HK-2 (cell line): ENCODE results near the gene RAPGEF2.
"Not testable (repeated sequence)": the region's sequence is repeated elsewhere in the genome, so short reads cannot be mapped to it uniquely, and the experiment has no call there.

Source experiments
- DNase-seq: peaks from one replicate; pipeline ENCODE4 v3.0.0-alpha.2; 2018; ENCODE audit not compliant: unreplicated experiment

The RAPGEF2 gene

GRCh38 chr4:159161436-159161835 is 58.6 kb downstream of the RAPGEF2 start:
- not testable (repeated sequence) for DNase-seq

- DNase-seq = no peak
Observed at GRCh38 chr4:159162576-159162975, 59.7 kb downstream of the RAPGEF2 start.

- no peak for DNase-seq
Observed at GRCh38 chr4:159163521-159163920, 60.6 kb downstream of the RAPGEF2 start.

- no peak for DNase-seq
Observed at GRCh38 chr4:159169404-159170302, 66.8 kb downstream of the RAPGEF2 start.

GRCh38 chr4:159171287-159171686 is 68.4 kb downstream of the RAPGEF2 start:
- DNase-seq = no peak

- DNase-seq = no peak
Observed at GRCh38 chr4:159173886-159174285, 71.0 kb downstream of the RAPGEF2 start.

- DNase-seq = no peak
Observed at GRCh38 chr4:159174645-159175084, 71.8 kb downstream of the RAPGEF2 start.

- DNase-seq = peak; percentile 71
Observed at GRCh38 chr4:159175085-159175988, 72.5 kb downstream of the RAPGEF2 start.

GRCh38 chr4:159175989-159176375 is 73.1 kb downstream of the RAPGEF2 start:
- no peak for DNase-seq

GRCh38 chr4:159177265-159178150 is 74.6 kb downstream of the RAPGEF2 start:
- no peak for DNase-seq

GRCh38 chr4:159178151-159178546 is 75.3 kb downstream of the RAPGEF2 start:
- DNase-seq = no peak

GRCh38 chr4:159178979-159179969 is 76.4 kb downstream of the RAPGEF2 start:
- no peak for DNase-seq

GRCh38 chr4:159183885-159184605 is 81.2 kb downstream of the RAPGEF2 start:
- not testable (repeated sequence) for DNase-seq

GRCh38 chr4:159185591-159186023 is 82.7 kb downstream of the RAPGEF2 start:
- no peak for DNase-seq

- no peak for DNase-seq
Observed at GRCh38 chr4:159188646-159189045, 85.8 kb downstream of the RAPGEF2 start.

- no peak for DNase-seq
Observed at GRCh38 chr4:159190651-159191050, 87.8 kb downstream of the RAPGEF2 start.

GRCh38 chr4:159191989-159192388 is 89.1 kb downstream of the RAPGEF2 start:
- DNase-seq = no peak

GRCh38 chr4:159193046-159193620 is 90.3 kb downstream of the RAPGEF2 start:
- no peak for DNase-seq

- DNase-seq = no peak
Observed at GRCh38 chr4:159195361-159195769, 92.5 kb downstream of the RAPGEF2 start.
